ENCODE measurements around the gene PIGM. TPM values are rescaled to one million over a fixed set of nuclear protein-coding genes. Genes with fewer than 3 reads are reported as not detected.

PIGM gene
- total RNA-seq, 2 experiments from 2014 or later = 3.9 to 4.0 TPM

DNA sequence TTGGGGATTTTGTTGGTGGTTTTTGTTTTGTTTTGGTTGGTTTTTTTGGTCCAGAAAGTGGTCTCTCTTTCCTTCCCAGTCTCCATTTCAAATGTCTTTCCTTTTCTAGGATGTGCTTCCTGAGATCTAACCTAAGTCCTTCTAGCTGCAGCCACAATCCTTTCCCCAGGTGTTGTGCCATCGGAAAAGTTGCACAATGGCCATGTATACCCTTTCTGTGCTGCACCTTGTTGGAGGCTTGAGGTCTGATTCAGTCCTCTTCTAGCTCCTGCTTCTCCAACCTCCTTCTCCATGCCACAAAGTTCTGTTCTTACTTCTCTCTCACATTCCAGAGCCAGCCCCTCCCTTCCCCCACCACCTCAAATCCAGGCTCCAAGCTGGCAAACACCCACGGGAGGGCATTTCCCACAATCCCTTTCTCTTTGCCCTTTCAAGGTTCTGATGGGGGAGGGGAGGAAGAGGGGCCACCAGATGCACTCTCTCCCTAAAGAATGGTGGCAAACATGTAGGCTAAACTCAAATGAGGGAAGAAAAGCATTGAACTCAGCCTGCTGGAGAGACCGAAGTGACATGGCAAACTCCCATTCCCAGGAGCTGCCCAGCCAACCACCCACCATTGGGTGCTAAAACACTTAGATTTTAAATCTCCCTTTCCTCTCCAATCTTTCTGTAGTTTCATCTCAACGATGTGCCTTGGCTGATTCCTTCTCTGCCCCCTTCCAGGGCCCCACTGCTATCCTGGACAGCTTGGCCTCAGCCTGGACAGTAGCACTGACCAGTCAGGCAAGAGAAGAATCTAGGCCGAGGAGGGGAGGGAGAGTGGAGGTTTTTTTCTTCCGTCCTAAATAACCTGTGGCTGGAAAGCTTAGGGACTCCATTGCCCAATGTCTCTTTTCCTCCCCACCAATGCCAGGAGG, 35.3 kb upstream of the PIGM start:
- no peak for ATAC-seq
- H3K36me3 Mint-ChIP-seq (ENCODE audit: low read depth) = no peaks in the 10 kb centered on the region

DNA sequence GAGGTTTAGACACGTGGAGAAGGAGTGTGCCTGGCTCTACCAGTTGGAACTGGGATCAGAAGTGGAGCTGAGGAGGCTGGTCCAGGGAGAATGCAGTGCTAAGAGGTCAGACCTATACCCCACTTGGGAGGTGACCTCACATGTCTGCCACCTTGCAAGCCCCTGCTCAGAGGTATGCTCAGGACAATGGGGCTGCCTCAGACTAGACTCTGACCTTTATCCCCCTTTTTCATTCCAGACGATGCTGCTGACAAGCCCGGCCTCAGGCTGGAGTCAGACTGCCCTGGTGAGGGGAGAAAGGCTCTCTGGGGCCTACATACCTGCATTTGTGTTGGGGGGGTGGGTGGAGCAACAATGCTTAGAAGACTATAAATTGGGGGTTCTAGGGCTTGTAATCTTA, 33.0 kb upstream of the PIGM start:
- CTCF ChIA-PET = interaction anchor here (2.1 to 33.7 kb wide), 3 partner anchors 15 to 21 kb away, joined by 9 to 693 read pairs (median 67); partner anchors contain the start of gene KCNJ9
- intact Hi-C loops (cut with micrococcal nuclease) = no loop called here
- ATAC-seq (no peak), DNase-seq (no peak)
- Mint-ChIP-seq H3K27ac (no peak overlapping the region), H3K27me3 (peaks cover 4% of the 10 kb centered on the region), H3K36me3 (ENCODE audit: low read depth) (no peaks in the 10 kb centered on the region), H3K9me3 (no peaks in the 10 kb centered on the region), H3K4me1 (ENCODE audit: low read depth) (peaks cover 2% of the 10 kb centered on the region), H3K4me3 (no peak overlapping the region)
- TF ChIP-seq, protein P1, sequence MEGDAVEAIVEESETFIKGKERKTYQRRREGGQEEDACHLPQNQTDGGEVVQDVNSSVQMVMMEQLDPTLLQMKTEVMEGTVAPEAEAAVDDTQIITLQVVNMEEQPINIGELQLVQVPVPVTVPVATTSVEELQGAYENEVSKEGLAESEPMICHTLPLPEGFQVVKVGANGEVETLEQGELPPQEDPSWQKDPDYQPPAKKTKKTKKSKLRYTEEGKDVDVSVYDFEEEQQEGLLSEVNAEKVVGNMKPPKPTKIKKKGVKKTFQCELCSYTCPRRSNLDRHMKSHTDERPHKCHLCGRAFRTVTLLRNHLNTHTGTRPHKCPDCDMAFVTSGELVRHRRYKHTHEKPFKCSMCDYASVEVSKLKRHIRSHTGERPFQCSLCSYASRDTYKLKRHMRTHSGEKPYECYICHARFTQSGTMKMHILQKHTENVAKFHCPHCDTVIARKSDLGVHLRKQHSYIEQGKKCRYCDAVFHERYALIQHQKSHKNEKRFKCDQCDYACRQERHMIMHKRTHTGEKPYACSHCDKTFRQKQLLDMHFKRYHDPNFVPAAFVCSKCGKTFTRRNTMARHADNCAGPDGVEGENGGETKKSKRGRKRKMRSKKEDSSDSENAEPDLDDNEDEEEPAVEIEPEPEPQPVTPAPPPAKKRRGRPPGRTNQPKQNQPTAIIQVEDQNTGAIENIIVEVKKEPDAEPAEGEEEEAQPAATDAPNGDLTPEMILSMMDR (IDR thresholded peaks at IDR 0.05) = no peak
- POLR2A ChIA-PET = interaction anchor here (1.4 kb wide), 1 partner anchor 10 kb away, joined by 3 read pairs; no protein-coding TSS in a partner anchor

More for the DNA sequence above, 35.3 kb upstream of the PIGM start:
- TF ChIP-seq, protein P1 (IDR thresholded peaks at IDR 0.05) = no peak
- CTCF ChIA-PET = interaction anchor here (3.9 to 33.7 kb wide), 3 partner anchors 11 to 22 kb away, joined by 38 to 693 read pairs (median 82); partner anchors contain the start of gene KCNJ9
- DNase-seq = no peak
- intact Hi-C loops (cut with micrococcal nuclease) = no loop called here
- Mint-ChIP-seq H3K4me3 (no peak overlapping the region), H3K9me3 (no peaks in the 10 kb centered on the region), H3K27me3 (peaks cover 19% of the 10 kb centered on the region), H3K27ac (no peak overlapping the region), H3K4me1 (ENCODE audit: low read depth) (peaks cover 16% of the 10 kb centered on the region)
- POLR2A ChIA-PET = interaction anchor here (0.8 kb wide), 1 partner anchor 47 kb away, joined by 3 read pairs; no protein-coding TSS in a partner anchor

DNA sequence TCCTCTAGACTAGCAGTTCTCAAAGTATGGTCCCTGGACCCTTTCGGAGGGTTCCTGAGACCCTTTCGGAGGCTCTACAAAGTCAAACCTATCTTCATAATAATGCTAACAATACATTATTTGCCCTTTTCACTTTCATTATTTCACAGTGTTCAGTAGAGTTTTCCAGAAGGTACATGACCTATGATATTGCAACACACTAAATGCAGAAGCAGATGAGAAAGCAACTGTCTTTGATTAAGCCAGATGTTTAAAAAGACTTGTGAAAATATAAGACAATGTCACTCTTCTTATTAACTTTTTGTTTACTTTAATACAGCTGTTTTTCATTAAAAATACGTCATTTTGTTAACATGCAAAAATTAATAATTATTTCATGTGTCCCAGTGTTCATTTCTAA, 32.4 kb upstream of the PIGM start:
- intact Hi-C loops (cut with micrococcal nuclease) = no loop called here
- no peak for ATAC-seq
- no peak overlapping the region for H3K4me3 Mint-ChIP-seq
- H3K4me1 Mint-ChIP-seq (ENCODE audit: low read depth) = no peaks in the 10 kb centered on the region
- peaks cover 2% of the 10 kb centered on the region for H3K27me3 Mint-ChIP-seq
- no peaks in the 10 kb centered on the region for H3K9me3 Mint-ChIP-seq
- ChIA-PET CTCF (interaction anchor here (2.1 to 33.7 kb wide), 3 partner anchors 15 to 22 kb away, joined by 9 to 693 read pairs (median 67); partner anchors contain the start of gene KCNJ9), POLR2A (interaction anchor here (0.8 to 1.4 kb wide), 2 partner anchors 10 to 20 kb away, joined by 3 read pairs; no protein-coding TSS in a partner anchor)
- no peak for DNase-seq
- H3K27ac Mint-ChIP-seq = no peak overlapping the region
- H3K36me3 Mint-ChIP-seq (ENCODE audit: low read depth) = no peaks in the 10 kb centered on the region
- TF ChIP-seq, protein P1 (IDR thresholded peaks at IDR 0.05) = no peak

DNA sequence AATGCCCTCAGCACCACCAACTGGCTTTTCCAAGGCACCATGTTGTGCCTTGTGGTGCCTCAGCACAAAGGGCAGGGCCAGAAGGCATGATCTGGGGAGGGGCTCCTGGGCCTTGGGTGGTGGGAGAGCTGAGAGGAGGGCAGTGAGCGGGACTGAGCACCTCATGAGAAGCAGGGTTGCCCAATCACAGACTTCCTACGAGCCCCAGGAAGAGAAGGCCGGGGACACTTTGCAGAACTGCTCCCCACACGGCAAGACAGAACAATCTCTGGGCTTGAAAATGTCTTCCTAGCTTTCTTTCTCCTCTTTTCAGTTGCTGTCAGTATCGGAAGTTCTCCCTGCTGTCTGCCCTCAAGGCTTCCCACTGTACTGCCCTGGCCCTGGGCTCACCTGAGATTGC, 31.4 kb upstream of the PIGM start:
- Mint-ChIP-seq H3K27me3 (peaks cover 2% of the 10 kb centered on the region), H3K4me3 (no peak overlapping the region), H3K9me3 (no peaks in the 10 kb centered on the region), H3K27ac (no peak overlapping the region), H3K36me3 (ENCODE audit: low read depth) (no peaks in the 10 kb centered on the region), H3K4me1 (ENCODE audit: low read depth) (no peaks in the 10 kb centered on the region)
- ChIA-PET CTCF (interaction anchor here (2.1 to 33.7 kb wide), 3 partner anchors 16 to 23 kb away, joined by 9 to 693 read pairs (median 67); partner anchors contain the start of gene KCNJ9), POLR2A (interaction anchor here (0.6 to 0.9 kb wide), 3 partner anchors 16 to 21 kb away, joined by 3 read pairs; no protein-coding TSS in a partner anchor)
- TF ChIP-seq, protein P1 (IDR thresholded peaks at IDR 0.05) = no peak
- DNase-seq (no peak), ATAC-seq (no peak)
- intact Hi-C loops (cut with micrococcal nuclease) = no loop called here

DNA sequence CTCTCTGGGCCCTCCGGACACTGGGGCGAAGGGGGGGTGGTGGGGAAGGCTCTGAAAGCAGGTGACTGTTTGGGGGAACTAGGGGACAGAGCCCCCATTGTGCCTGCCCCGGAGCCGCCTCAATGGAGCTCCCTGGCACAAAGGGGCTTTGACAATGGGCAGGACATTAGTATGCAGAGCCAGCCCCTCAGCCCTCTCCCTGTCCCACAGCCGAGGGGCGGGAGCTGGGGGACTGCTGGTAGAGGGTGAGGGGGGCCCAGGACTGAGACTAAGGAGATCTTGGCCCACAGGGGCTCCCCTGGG, 30.4 kb upstream of the PIGM start:
- H3K9me3 Mint-ChIP-seq = no peaks in the 10 kb centered on the region
- ChIA-PET CTCF (interaction anchor here (9.3 to 33.7 kb wide), 2 partner anchors 17 kb away, joined by 67 to 693 read pairs; partner anchors contain the start of gene KCNJ9), POLR2A (no interaction called here)
- peaks cover 2% of the 10 kb centered on the region for H3K27me3 Mint-ChIP-seq
- H3K27ac Mint-ChIP-seq = no peak overlapping the region
- DNase-seq = no peak
- no peaks in the 10 kb centered on the region for H3K4me1 Mint-ChIP-seq (ENCODE audit: low read depth)
- H3K4me3 Mint-ChIP-seq = no peak overlapping the region
- H3K36me3 Mint-ChIP-seq (ENCODE audit: low read depth) = no peaks in the 10 kb centered on the region
- intact Hi-C loops (cut with micrococcal nuclease) = no loop called here
- ATAC-seq = no peak
- TF ChIP-seq, protein P1 (IDR thresholded peaks at IDR 0.05) = no peak
